GM23248 (cell line): ENCODE data around the gene VAMP2. TPM values are rescaled to one million over a fixed set of nuclear protein-coding genes. Genes with fewer than 3 reads are reported as not detected.

Source experiments
- DNase-seq: peaks from one replicate; pipeline ENCODE4 v3.0.0-alpha.2; 2015
- H2AFZ ChIP-seq: fragments of 200-600 bp; sonication (generic); 2 replicates; pipeline ENCODE4 v1.6.1; 2016; ENCODE audit warnings: antibody characterized with exemption
- H3F3A ChIP-seq: fragments of 200-600 bp; sonication (generic); 2 replicates; pipeline ENCODE4 v1.6.1; 2016; ENCODE audit warnings: mild to moderate bottlenecking, antibody characterized with exemption, mixed run types; ENCODE audit not compliant: insufficient read depth
- H3K27ac ChIP-seq: fragments of 200-600 bp; sonication (generic); 2 replicates; pipeline ENCODE4 v1.5.1; 2016; ENCODE audit warnings: mild to moderate bottlenecking
- H3K27me3 ChIP-seq: fragments of 200-600 bp; sonication (generic); replicated peaks from 2 replicates; pipeline ENCODE4 v1.6.1; 2016; ENCODE audit warnings: mild to moderate bottlenecking; ENCODE audit not compliant: insufficient read depth
- H3K36me3 ChIP-seq: fragments of 200-600 bp; sonication (generic); 2 replicates; pipeline ENCODE4 v1.6.1; 2016; ENCODE audit warnings: low read depth, mild to moderate bottlenecking
- H3K4me1 ChIP-seq: fragments of 200-600 bp; sonication (generic); 2 replicates; pipeline ENCODE4 v1.6.1; 2016; ENCODE audit warnings: mild to moderate bottlenecking; ENCODE audit not compliant: insufficient read depth
- H3K4me2 ChIP-seq: fragments of 200-600 bp; sonication (generic); one replicate; pipeline ENCODE4 v1.6.1; 2016; ENCODE audit warnings: mild to moderate bottlenecking; ENCODE audit not compliant: unreplicated experiment
- H3K4me3 ChIP-seq: fragments of 200-600 bp; sonication (generic); 2 replicates; pipeline ENCODE4 v1.5.1; 2016; ENCODE audit warnings: mild to moderate bottlenecking
- H3K79me2 ChIP-seq: fragments of 200-600 bp; sonication (generic); 2 replicates; pipeline ENCODE4 v1.6.1; 2016; ENCODE audit warnings: mild to moderate bottlenecking; ENCODE audit not compliant: insufficient read depth
- H3K9ac ChIP-seq: fragments of 200-600 bp; sonication (generic); 2 replicates; pipeline ENCODE4 v1.6.1; 2016; ENCODE audit warnings: mild to moderate bottlenecking
- H3K9me2 ChIP-seq: fragments of 200-600 bp; sonication (generic); 2 replicates; pipeline ENCODE4 v1.6.1; 2016; ENCODE audit warnings: mixed run types, mild to moderate bottlenecking, moderate library complexity; ENCODE audit not compliant: insufficient read depth
- H3K9me3 ChIP-seq: fragments of 200-600 bp; sonication (generic); one replicate; pipeline ENCODE4 v1.6.1; 2017; ENCODE audit warnings: low read depth
- H4K20me1 ChIP-seq: fragments of 200-600 bp; sonication (generic); 2 replicates; pipeline ENCODE4 v1.6.0; 2016; ENCODE audit not compliant: insufficient read depth
- EZH2 ChIP-seq: fragments of 200-600 bp; sonication (generic); IDR thresholded peaks from 2 replicates; pipeline ENCODE4 v1.6.1; 2018; ENCODE audit warnings: antibody characterized with exemption, mild to moderate bottlenecking; ENCODE audit not compliant: insufficient read depth, poor library complexity, severe bottlenecking
- EZH2phosphoT487 ChIP-seq: fragments of 200-600 bp; sonication (generic); IDR thresholded peaks from 2 replicates; pipeline ENCODE4 v1.6.1; 2018; ENCODE audit warnings: antibody characterized with exemption, moderate library complexity, mild to moderate bottlenecking, low read depth; ENCODE audit not compliant: insufficient read depth
- WGBS, 2 experiments: methylation state at CpG; one replicate each; pipeline ENCODE4 v1.1.6; 2015 to 2017; ENCODE audit warnings: low lambda C conversion rate in 2 of 2, low coverage in 1 of 2; ENCODE audit errors: missing lambda C conversion rate in 2 of 2; 5-methylcytosine and 5-hydroxymethylcytosine counted together
- in situ Hi-C: fragments of 300-500 bp; cut with MboI; formaldehyde crosslinking; loops from 2 replicates; pipeline ENCODE4 v1.15.0; 2020
- polyA plus RNA-seq: library from polyadenylated mRNA; unstranded; fragments of >200 nt; fragmentation: Nextera tagmentation; extraction: Ambion mirVana; gene quantifications from 2 replicates; pipeline ENCODE4 v1.2.1, GENCODE V29; 2016
- total RNA-seq: library from RNA; depleted of rRNA; stranded (reverse); fragments of >200 nt; shearing (Covaris generic); gene quantifications from 2 replicates; pipeline ENCODE4 v1.2.3, GENCODE V29; 2014

Gene VAMP2
- total and polyA plus RNA-seq, 2 experiments from 2014 or later, result 6.5 to 27.1 TPM

DNA sequence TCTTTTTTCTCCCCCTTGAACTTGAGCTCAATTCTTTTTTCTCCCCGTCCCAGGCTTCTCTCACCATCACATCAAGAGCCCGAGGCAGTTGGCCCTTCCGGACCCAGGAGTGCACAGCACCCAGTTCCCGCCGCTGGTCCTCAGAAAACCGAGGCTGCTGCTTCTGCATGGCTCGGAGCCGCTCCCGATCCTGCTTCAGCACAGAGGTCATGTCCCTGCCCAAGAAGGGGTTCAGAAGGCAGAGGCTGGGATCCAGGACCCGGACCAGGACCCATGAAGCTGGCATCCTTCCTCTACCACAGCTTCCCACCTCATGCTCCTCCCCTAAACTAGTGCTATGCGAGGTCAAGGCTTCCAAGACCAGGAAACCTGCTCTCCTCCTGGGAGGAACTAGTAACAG lies 21.0 kb downstream of the VAMP2 start:
- H3K4me2 ChIP-seq, result no peak overlapping the region
- peaks cover 16% of the 10 kb centered on the region; the same call in 1 of the 2 replicates for H3K36me3 ChIP-seq

GRCh38 chr17:8141045-8141444 lies 21.7 kb downstream of the VAMP2 start:
- Histone ChIP-seq H3K27me3 (no peaks in the 10 kb centered on the region), H2AFZ (no peak overlapping the region), H3K9me2 (no peaks in the 10 kb centered on the region), H3K4me3 (no peak overlapping the region), H3K36me3 (peaks cover 16% of the 10 kb centered on the region; the same call in 1 of the 2 replicates), H4K20me1 (no peaks in the 10 kb centered on the region), H3K79me2 (no peaks in the 10 kb centered on the region), H3K9me3 (no peaks in the 10 kb centered on the region), H3K9ac (no peak overlapping the region), H3K27ac (no peak overlapping the region), H3K4me2 (no peak overlapping the region), H3K4me1 (peaks cover 5% of the 10 kb centered on the region), H3F3A (peaks cover 29% of the 10 kb centered on the region)
- no peak for DNase-seq
- TF ChIP-seq EZH2, result no peak
- no peak for TF ChIP-seq EZH2phosphoT487
- in situ Hi-C loops, result no loop called here
- WGBS, 2 experiments, result 89 to 91% methylated on average over 7 of the region's 7 CpGs

More for the DNA sequence above, 21.0 kb downstream of the VAMP2 start:
- peaks cover 29% of the 10 kb centered on the region for H3F3A ChIP-seq
- H3K4me3 ChIP-seq, result no peak overlapping the region
- no peaks in the 10 kb centered on the region for H4K20me1 ChIP-seq
- no peak for DNase-seq
- WGBS, 2 experiments, result 80 to 86% methylated on average over 11 of the region's 11 CpGs
- no peaks in the 10 kb centered on the region for H3K9me2 ChIP-seq
- H3K27ac ChIP-seq, result no peak overlapping the region
- in situ Hi-C loops, result no loop called here
- H2AFZ ChIP-seq, result no peak overlapping the region
- H3K9ac ChIP-seq, result no peak overlapping the region
- no peaks in the 10 kb centered on the region for H3K9me3 ChIP-seq
- no peaks in the 10 kb centered on the region for H3K27me3 ChIP-seq
- H3K79me2 ChIP-seq, result no peaks in the 10 kb centered on the region
- peaks cover 5% of the 10 kb centered on the region for H3K4me1 ChIP-seq
- no peak for TF ChIP-seq EZH2
- no peak for TF ChIP-seq EZH2phosphoT487

DNA sequence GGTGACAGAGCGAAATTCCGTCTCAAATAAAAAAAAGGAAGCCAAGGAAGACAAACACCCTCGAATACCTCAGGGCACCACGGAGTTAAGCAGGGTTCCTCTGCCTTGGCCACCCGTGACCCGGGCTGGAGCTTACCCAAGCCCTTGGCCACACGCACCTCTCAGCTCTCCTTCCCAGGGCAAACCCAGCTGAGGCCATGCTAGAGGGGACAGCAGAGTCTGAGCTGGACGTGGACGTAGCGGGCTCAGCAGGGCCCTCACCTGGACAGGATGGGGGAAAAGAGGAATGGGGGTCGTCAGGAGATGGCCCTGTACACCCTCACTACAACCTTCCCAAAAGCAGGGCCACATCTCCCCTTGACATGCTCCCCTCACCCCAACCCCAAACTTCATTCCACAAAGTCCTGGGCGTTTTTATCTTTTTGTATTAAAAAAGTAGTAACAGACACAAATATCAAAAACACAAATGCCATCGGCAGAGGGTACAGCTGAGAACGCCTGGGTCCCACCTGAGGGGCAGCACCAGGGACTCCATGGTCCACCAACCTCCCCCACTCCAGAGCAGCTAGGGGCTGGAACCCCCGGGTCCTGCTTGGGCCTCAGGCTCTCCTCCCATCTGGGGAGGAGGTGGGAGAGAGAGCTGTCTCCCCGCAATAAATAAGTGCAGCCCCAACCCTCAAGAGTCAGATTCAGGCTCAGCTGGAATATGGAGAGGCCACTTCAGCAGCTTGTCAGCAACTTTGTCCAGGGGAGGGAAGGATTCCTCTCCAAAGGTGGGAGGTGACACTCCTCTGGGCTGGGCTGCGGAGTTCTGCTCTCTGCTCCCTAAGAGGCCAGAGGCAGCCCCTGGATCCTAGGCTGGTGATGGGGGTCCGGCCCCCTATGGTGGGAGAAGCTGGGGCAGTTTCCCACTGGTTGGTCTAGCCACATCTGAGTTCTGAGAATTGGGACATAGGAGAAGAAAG lies 22.4 kb downstream of the VAMP2 start:
- TF ChIP-seq EZH2 (no peak), EZH2phosphoT487 (no peak)
- no peaks in the 10 kb centered on the region for H3K9me3 ChIP-seq
- no peak overlapping the region for H3K4me3 ChIP-seq
- no peaks in the 10 kb centered on the region for H3K79me2 ChIP-seq
- H3K4me1 ChIP-seq, result peaks cover 5% of the 10 kb centered on the region
- no peaks in the 10 kb centered on the region for H3K27me3 ChIP-seq
- no peaks in the 10 kb centered on the region for H3K9me2 ChIP-seq
- DNase-seq, result peak; percentile 27
- in situ Hi-C loops, result no loop called here
- 83 to 85% methylated on average over 17 to 18 of the region's 18 CpGs for WGBS, 2 experiments
- no peak overlapping the region for H3K27ac ChIP-seq
- H3K9ac ChIP-seq, result no peak overlapping the region
- H4K20me1 ChIP-seq, result no peaks in the 10 kb centered on the region
- no peak overlapping the region for H2AFZ ChIP-seq
- H3K4me2 ChIP-seq, result no peak overlapping the region
- peaks cover 29% of the 10 kb centered on the region for H3F3A ChIP-seq
- peaks cover 10% of the 10 kb centered on the region; the same call in 1 of the 2 replicates for H3K36me3 ChIP-seq

GRCh38 chr17:8138672-8139371 lies 23.9 kb downstream of the VAMP2 start:
- Histone ChIP-seq H2AFZ (peak overlapping the region; percentile 49; the same call in 1 of the 2 replicates), H3F3A (peaks cover 29% of the 10 kb centered on the region), H3K4me1 (peaks cover 5% of the 10 kb centered on the region), H3K9me3 (no peaks in the 10 kb centered on the region), H4K20me1 (no peaks in the 10 kb centered on the region), H3K9ac (peak overlapping the region; percentile 84), H3K27ac (peak overlapping the region; percentile 95), H3K27me3 (no peaks in the 10 kb centered on the region), H3K4me3 (peak overlapping the region; percentile 70), H3K79me2 (no peaks in the 10 kb centered on the region), H3K36me3 (peaks cover 10% of the 10 kb centered on the region; the same call in 1 of the 2 replicates), H3K4me2 (peak overlapping the region; percentile 85), H3K9me2 (no peaks in the 10 kb centered on the region)
- TF ChIP-seq EZH2, result no peak
- no peak for TF ChIP-seq EZH2phosphoT487
- WGBS, 2 experiments, result 2 to 4% methylated on average over 45 to 46 of the region's 46 CpGs
- peak; percentile 98 for DNase-seq
- in situ Hi-C loops, result no loop called here
